HEK293 (cell line): Measurements from ENCODE around the gene GMDS.

Source experiments
- CTCF ChIP-seq: fragments of 450-650 bp; formaldehyde crosslinking; IDR thresholded peaks from 2 replicates; pipeline ENCODE4 v1.5.1; 2016; ENCODE audit warnings: missing biosample characterization, missing genetic modification characterization
- HOXA7 ChIP-seq: sonication (generic); formaldehyde crosslinking; IDR thresholded peaks from 2 replicates; pipeline ENCODE4 v1.8.1; 2022; ENCODE audit warnings: missing genetic modification reagents, borderline replicate concordance
- PRDM1 ChIP-seq: fragments of 450-650 bp; formaldehyde crosslinking; IDR thresholded peaks from 2 replicates; pipeline ENCODE4; 2016; ENCODE audit warnings: missing biosample characterization, missing genetic modification characterization
- SALL2 ChIP-seq: fragments of 450-650 bp; formaldehyde crosslinking; IDR thresholded peaks from 2 replicates; pipeline ENCODE4 v1.5.0; 2017; ENCODE audit warnings: missing biosample characterization, mild to moderate bottlenecking, missing genetic modification characterization, borderline replicate concordance
- ZNF121 ChIP-seq: fragments of 450-650 bp; formaldehyde crosslinking; IDR thresholded peaks from 2 replicates; pipeline ENCODE4 v1.5.1; 2016; ENCODE audit warnings: missing biosample characterization, missing genetic modification characterization
- ZNF132 ChIP-seq: fragments of 450-650 bp; formaldehyde crosslinking; IDR thresholded peaks from 2 replicates; pipeline ENCODE4 v1.5.1; 2017; ENCODE audit warnings: missing biosample characterization, missing genetic modification characterization, borderline replicate concordance
- ZNF138 ChIP-seq: fragments of 450-650 bp; formaldehyde crosslinking; IDR thresholded peaks from 2 replicates; pipeline ENCODE4 v1.5.1; 2016; ENCODE audit warnings: missing biosample characterization, missing genetic modification characterization, borderline replicate concordance
- ZNF211 ChIP-seq: fragments of 450-650 bp; formaldehyde crosslinking; IDR thresholded peaks from 2 replicates; pipeline ENCODE4 v1.5.1; 2016; ENCODE audit warnings: low read depth, missing biosample characterization, missing genetic modification characterization
- ZNF558 ChIP-seq: fragments of 450-650 bp; formaldehyde crosslinking; IDR thresholded peaks from 2 replicates; pipeline ENCODE4 v1.5.1; 2016; ENCODE audit warnings: missing biosample characterization, missing genetic modification characterization
- ZNF768 ChIP-seq: fragments of 450-650 bp; formaldehyde crosslinking; IDR thresholded peaks from 2 replicates; pipeline ENCODE4 v1.5.1; 2018; ENCODE audit warnings: missing biosample characterization, mild to moderate bottlenecking, missing genetic modification characterization
- ZNF776 ChIP-seq: fragments of 450-650 bp; formaldehyde crosslinking; IDR thresholded peaks from 2 replicates; pipeline ENCODE4 v1.5.0; 2017; ENCODE audit warnings: missing biosample characterization, missing genetic modification characterization, borderline replicate concordance
- ZSCAN16 ChIP-seq: fragments of 450-650 bp; formaldehyde crosslinking; IDR thresholded peaks from 2 replicates; pipeline ENCODE4 v1.5.1; 2016; ENCODE audit warnings: missing biosample characterization, missing genetic modification characterization
- TF ChIP-seq, protein P1 (sequence below): sonication (generic); formaldehyde crosslinking; IDR thresholded peaks from 2 replicates; pipeline ENCODE4 v1.8.1; 2022; ENCODE audit warnings: mild to moderate bottlenecking, moderate library complexity, missing genetic modification reagents
- TF ChIP-seq, protein P2 (sequence below): fragments of 450-650 bp; formaldehyde crosslinking; IDR thresholded peaks from 2 replicates; pipeline ENCODE4 v1.5.1; 2016; ENCODE audit warnings: missing biosample characterization, missing genetic modification characterization

- no peak for TF ChIP-seq CTCF
- TF ChIP-seq ZNF138 (tag by site-specific recombination), result no peak
- TF ChIP-seq ZNF132, result no peak
- no peak for TF ChIP-seq ZNF776 (tag by site-specific recombination)
- TF ChIP-seq ZSCAN16, result no peak
- no peak for TF ChIP-seq HOXA7 (CRISPR knock-in tag)
- TF ChIP-seq, protein P1, sequence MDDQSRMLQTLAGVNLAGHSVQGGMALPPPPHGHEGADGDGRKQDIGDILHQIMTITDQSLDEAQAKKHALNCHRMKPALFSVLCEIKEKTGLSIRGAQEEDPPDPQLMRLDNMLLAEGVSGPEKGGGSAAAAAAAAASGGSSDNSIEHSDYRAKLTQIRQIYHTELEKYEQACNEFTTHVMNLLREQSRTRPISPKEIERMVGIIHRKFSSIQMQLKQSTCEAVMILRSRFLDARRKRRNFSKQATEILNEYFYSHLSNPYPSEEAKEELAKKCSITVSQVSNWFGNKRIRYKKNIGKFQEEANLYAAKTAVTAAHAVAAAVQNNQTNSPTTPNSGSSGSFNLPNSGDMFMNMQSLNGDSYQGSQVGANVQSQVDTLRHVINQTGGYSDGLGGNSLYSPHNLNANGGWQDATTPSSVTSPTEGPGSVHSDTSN, result no peak
- TF ChIP-seq, protein P2, sequence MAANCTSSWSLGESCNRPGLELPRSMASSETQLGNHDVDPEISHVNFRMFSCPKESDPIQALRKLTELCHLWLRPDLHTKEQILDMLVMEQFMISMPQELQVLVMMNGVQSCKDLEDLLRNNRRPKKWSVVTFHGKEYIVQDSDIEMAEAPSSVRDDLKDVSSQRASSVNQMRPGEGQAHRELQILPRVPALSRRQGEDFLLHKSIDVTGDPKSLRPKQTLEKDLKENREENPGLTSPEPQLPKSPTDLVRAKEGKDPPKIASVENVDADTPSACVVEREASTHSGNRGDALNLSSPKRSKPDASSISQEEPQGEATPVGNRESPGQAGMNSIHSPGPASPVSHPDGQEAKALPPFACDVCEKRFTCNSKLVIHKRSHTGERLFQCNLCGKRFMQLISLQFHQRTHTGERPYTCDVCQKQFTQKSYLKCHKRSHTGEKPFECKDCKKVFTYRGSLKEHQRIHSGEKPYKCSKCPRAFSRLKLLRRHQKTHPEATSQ (tag by site-specific recombination), result no peak
- TF ChIP-seq PRDM1 (tag by site-specific recombination), result no peak
- TF ChIP-seq ZNF121 (tag by site-specific recombination), result no peak
- TF ChIP-seq ZNF558 (tag by site-specific recombination), result no peak
- no peak for TF ChIP-seq ZNF211 (tag by site-specific recombination)
- no peak for TF ChIP-seq SALL2 (tag by site-specific recombination)
- TF ChIP-seq ZNF768 (tag by site-specific recombination), result no peak
Measured at GRCh38 chr6:1915226-1915625, 330.2 kb downstream of the GMDS start.
